ENCODE measurements around the gene CD209.

DNA sequence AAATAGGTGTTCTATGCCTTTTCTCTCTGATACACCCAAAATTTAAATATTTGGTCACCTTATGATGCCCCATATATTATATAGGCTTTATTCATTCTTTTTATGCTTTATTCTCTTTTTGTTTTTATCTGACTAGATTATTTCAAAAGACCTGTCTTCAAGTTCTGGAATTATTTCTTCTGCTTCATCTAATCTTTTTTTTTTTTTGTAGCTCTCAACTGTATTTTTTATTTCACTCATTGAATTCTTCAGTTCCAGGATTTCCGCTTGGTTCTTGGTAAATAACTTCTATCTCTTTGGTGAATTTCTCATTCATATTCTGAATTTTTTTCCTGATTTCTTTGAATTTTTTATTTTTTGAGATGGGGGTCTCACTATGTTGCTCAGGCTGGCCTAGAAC lies 11.8 kb upstream of the CD209 start:
- TF ChIP-seq, protein P1, sequence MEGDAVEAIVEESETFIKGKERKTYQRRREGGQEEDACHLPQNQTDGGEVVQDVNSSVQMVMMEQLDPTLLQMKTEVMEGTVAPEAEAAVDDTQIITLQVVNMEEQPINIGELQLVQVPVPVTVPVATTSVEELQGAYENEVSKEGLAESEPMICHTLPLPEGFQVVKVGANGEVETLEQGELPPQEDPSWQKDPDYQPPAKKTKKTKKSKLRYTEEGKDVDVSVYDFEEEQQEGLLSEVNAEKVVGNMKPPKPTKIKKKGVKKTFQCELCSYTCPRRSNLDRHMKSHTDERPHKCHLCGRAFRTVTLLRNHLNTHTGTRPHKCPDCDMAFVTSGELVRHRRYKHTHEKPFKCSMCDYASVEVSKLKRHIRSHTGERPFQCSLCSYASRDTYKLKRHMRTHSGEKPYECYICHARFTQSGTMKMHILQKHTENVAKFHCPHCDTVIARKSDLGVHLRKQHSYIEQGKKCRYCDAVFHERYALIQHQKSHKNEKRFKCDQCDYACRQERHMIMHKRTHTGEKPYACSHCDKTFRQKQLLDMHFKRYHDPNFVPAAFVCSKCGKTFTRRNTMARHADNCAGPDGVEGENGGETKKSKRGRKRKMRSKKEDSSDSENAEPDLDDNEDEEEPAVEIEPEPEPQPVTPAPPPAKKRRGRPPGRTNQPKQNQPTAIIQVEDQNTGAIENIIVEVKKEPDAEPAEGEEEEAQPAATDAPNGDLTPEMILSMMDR (IDR thresholded peaks at IDR 0.05), result no peak
- no peak for TF ChIP-seq ZFX (IDR thresholded peaks at IDR 0.05; ENCODE audit: borderline replicate concordance)
